HS-27A (cell line): ENCODE results near the gene MOXD1.
"Not testable (repeated sequence)": the region's sequence is repeated elsewhere in the genome, so short reads cannot be mapped to it uniquely, and the experiment has no call there.

Experiments
- DNase-seq: peaks from one replicate; pipeline ENCODE4 v3.0.0-alpha.2; 2012; ENCODE audit warnings: low read depth, missing footprints

The MOXD1 gene

GRCh38 chr6:132351986-132352385 is 49.3 kb downstream of the MOXD1 start:
- DNase-seq = not testable (repeated sequence)

- no peak for DNase-seq
These were observed 53.0 kb downstream of the MOXD1 start for GRCh38 chr6:132348231-132348630.

DNA sequence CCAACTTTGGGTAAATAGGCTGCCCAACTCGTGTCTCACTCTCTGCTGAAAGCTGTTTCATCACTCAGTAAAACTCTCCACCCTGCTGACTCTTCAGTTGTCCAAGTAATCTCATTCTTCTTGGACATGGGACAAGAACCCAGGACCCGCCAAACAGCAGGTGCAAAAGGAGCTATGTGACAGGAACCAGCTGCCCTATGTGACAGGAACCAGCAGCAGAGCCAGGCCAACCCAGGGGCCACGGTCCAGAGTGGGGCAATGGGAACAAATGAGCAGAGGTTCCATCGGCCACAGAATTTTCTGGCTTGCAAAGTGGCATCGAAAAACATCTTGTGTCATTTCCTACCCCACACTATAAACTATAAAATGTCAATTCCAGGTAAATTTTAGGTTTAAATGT is 56.5 kb downstream of the MOXD1 start:
- no peak for DNase-seq

DNA sequence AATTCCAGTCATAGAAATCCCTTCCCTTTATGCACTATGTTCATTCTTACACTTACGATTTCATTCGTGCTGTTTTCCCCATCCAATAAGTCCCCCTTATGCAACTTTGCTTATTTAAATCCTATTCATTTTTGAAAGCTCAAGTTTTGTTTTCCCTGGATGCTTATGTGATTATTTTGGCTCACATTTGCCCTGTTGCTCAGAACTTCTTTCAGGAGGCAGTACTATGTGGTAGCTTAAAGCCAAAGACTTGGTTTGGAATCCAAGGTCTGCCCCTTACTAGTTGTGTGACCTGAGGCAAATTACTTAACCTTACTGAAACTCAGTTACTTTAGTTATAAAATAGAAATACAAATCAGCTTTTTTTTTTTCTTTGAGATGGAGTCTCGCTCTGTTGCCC is 59.6 kb downstream of the MOXD1 start:
- DNase-seq = no peak

DNA sequence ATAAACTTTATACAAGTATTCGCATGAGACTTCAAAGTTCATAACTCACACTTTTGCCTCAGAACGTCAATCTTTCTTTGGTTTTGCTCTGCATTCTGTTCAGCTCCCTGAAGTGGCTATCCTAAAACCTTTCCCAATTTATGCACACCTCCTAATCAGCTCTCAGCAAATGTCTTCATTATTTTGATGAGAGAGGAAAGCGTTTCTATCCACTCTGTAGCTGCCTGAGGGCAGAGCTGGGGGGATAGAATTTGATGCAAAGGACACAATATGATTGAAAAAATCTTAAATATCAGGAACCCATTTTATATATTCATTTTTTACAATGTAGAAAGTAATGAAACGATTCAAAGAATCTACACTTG is 66.8 kb downstream of the MOXD1 start:
- DNase-seq = no peak

- peak; percentile 96 for DNase-seq
These were observed 67.4 kb downstream of the MOXD1 start for GRCh38 chr6:132333639-132334520.

DNA sequence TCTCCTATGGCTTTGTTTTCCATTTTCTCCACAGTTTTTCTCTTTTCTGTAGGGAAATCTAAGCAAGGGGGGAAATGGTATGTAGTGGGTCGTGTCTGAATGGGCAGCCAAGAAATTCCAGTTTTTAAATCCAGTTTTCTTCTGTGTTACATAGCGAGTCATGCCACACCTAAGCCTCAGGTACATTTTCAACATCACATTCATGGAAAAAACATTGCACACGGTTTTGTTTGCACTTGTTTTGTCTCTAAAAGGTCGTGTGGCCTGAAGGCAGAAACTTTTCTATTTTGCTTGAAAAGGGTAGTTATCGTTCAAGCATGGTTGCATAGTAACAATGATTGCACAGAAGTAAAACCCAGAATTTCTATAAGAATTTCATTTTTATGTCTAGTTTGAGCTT is 70.5 kb downstream of the MOXD1 start:
- no peak for DNase-seq

DNA sequence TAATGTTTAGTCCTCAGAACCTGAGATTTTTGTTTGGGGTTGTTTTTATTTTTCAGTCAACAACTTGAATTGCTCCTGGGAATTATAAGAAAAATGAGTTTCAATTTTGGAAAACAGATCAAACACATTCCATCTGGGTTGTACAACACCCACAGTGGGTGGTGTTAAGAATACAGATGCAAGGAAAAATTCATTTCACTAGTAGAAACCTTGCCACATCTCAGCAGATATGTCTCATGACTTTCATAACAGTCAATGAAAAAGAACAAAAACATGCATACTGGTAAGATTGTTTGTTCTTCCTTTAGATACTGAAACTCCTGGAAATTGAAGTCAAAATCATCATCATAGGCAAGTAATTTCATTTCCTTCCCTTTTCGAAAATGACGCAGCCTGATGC is 78.9 kb downstream of the MOXD1 start:
- DNase-seq = no peak

- no peak for DNase-seq
These were observed 81.3 kb downstream of the MOXD1 start for GRCh38 chr6:132320007-132320406.

DNA sequence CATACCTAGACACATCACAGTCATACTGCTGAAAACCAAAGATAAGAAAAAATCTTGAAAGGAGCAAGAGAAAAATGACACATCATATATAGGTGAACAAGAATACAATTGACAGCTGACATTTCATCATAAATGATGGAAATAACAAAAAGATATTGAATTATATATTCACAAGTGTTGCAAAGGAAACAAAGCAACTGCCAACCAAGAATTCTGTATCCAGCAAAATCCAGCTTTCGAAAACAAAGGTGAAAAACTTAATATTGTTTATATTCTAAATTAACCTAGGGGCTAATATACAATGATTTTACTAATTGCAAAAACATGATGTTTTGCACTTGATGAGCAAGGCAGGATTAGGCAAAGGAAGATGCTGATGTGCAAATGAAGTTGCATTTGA is 84.3 kb downstream of the MOXD1 start:
- DNase-seq = no peak

DNA sequence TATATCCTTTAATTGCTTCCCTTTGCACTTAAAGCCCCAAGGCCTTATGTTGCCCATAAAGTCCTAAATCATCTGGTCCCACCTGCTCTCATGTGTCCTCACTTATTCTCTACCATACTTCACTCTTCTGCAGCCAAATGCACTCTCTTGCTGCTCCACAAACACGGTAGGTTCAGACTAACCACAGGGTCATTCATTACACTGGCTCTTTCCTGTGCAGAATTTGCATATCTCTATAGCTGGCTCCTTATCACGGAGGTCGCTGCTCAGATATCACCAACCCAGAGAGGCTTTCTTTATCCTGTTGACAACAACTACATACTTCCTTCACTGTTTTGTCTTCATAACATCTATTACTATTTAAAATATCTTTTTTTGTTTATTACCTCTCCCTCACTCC is 86.8 kb downstream of the MOXD1 start:
- DNase-seq = no peak

DNA sequence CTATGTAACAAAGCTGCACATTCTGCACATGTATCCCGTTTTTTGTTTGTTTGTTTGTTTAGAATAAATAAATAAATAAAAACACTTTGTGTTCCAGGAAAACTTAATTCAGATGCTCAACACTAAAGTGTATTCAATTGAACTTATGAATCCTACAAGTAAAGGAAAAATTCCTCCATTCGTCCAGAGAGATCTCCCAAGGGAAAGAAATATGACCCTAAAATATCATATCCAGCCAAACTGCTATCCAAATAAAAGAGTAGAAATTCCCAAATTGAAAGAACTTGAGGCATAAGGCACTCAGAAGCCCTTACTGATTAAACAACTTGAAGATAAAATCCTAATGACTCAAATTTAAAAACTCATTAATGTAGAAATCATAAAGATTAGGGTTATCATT is 90.4 kb downstream of the MOXD1 start:
- DNase-seq = no peak

- DNase-seq = not testable (repeated sequence)
These were observed 91.1 kb downstream of the MOXD1 start for GRCh38 chr6:132310151-132310550.

DNA sequence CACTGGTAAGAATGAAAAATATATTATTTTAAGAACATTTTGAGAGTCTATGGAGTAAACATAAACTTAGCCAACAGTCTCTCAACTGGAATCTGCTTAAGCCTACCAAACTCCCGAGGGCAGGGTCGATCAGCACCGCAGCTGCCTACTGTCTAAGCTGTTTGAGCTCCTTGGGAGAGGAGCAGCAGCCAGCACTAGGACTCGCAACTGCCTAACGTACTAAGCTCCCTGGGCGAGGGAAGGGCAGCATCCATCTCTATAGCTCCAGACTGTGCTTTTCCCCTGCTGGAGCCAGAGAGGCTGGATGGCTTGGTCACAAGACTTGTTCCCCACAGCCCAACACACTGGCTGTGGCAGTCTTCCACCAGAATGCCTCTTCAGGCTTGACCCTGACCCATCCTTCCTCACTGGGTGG is 96.4 kb downstream of the MOXD1 start:
- DNase-seq = no peak

- peak; percentile 11 for DNase-seq
These were observed 100.8 kb downstream of the MOXD1 start for GRCh38 chr6:132300323-132300949.

GRCh38 chr6:132298344-132298949 is 102.8 kb downstream of the MOXD1 start:
- DNase-seq = peak; percentile 15

DNA sequence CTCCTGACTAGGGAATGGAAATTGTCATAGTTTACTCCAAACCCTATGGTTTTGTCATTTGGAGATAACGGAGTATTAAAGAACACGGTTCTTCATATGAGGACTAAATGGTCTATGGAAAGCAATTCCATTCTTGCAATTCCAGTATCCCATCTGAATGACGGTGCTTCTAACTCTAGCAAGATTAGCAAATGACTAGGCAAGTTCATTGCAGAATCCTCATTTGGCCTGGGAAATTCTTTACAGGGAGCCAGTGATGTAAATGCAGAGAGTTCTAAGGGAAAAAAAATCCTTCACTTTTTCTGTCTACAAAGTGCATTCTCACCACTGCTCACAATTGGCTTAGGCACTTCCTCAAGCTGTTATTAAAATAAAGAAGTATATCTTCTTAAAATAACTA is 111.5 kb downstream of the MOXD1 start:
- DNase-seq = no peak

DNA sequence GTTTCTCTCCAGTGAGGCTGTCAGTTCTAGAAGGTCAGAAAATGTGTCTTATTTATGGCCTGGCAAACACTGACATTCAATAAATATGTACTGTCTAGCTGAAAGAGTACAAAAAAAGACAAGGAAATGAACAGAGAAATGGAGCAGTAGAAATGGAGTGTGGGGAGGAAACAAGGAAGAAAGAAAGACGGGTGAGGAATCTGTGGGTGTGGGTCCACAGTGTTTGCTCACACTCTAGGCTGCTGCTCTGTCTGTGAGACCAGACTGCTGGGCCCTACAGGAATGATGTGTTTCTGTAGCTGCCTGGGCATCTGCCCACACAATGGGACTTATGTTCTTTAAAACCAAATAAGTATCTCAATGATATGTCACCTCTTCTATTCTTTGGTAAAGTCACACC is 114.2 kb downstream of the MOXD1 start:
- no peak for DNase-seq

DNA sequence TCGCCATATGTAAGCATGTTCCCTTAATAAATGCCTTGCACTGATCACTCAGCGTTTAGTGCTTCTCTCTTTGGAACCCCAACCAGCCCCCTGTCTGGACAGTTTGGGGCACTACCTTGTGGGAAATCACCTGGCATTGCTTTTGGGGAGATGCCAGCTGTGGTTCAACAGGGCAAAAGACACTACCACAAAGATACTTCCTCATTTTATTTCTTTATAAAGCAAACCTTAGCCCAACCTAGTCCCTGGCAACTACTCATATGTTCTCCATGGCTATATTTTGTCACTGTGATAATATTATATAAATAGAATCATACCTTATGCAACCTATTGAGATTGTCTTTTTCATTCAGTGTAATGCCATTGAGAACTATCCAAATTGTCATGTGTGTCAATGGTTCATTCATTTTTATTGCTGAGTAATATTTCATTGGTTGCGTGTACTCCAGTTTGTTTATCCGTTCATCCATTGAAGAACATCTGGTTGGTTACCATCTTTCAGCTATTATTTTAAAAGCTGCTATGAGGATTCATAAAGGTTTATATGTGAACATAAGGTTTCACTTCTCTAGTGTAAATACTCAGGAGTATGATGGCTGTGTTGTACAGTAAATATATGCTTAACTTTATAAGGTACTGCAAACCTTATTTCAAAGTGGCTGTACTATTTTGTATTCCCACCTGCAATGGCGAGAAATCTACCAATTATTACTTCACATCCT is 114.8 kb downstream of the MOXD1 start:
- DNase-seq = no peak

GRCh38 chr6:132285004-132285780 is 116.1 kb downstream of the MOXD1 start:
- DNase-seq = no peak

DNA sequence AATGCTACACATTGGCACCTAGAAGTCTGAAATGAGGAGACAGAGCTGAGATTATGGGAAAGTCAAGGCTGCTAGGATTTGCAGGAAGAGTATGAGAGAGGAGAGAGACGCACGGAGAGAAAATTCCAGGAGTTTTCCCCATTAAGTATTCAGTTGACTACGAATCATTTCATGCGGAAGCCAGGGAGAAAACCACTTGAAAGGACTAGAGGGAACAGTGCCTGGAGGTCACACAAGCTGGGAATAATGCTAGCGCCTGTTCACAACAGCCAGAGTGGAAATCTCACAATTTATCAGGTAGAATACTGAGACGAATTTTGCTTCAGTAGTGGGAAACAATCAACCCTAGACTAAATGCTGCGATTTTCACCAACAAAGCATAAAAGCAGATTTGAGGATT is 118.6 kb downstream of the MOXD1 start:
- no peak for DNase-seq

- no peak for DNase-seq
These were observed 120.8 kb downstream of the MOXD1 start for GRCh38 chr6:132280436-132280835.
